T-helper 17 cell (primary cell): ENCODE results near the gene ZNF735. TPM values are rescaled to one million over a fixed set of nuclear protein-coding genes. Genes with fewer than 3 reads are reported as not detected.
"Not testable (repeated sequence)": the region's sequence is repeated elsewhere in the genome, so short reads cannot be mapped to it uniquely, and the experiment has no call there.

Source experiments
- ATAC-seq: fragments of 150-1000 bp; cut with Tn5 transposase; 2 replicates; pipeline ENCODE4 v1.10.0; 2021; ENCODE audit warnings: mild to moderate bottlenecking, moderate library complexity
- DNase-seq, 3 donors: peaks; one replicate each; pipeline versions ENCODE4 v3.0.0 to v3.0.0-alpha.2; 2020 to 2021
- H3K9me3 ChIP-seq: one replicate; pipeline ENCODE4 v1.7.0; 2013; ENCODE audit warnings: low read length, mild to moderate bottlenecking; ENCODE audit not compliant: control insufficient read depth, poor library complexity, severe bottlenecking
- H3K27ac Mint-ChIP-seq: one replicate; pipeline ENCODE4 v1.8.0; 2022; ENCODE audit warnings: mild to moderate bottlenecking, moderate library complexity, mixed read lengths
- H3K27me3 Mint-ChIP-seq: one replicate; pipeline ENCODE4 v1.8.0; 2022; ENCODE audit warnings: mixed read lengths
- H3K36me3 Mint-ChIP-seq: one replicate; pipeline ENCODE4 v1.8.0; 2022; ENCODE audit warnings: low read depth, mixed read lengths
- H3K4me1 Mint-ChIP-seq: one replicate; pipeline ENCODE4 v1.8.0; 2022; ENCODE audit warnings: mild to moderate bottlenecking, mixed read lengths
- H3K4me3 Mint-ChIP-seq: one replicate; pipeline ENCODE4 v1.8.0; 2022; ENCODE audit warnings: mild to moderate bottlenecking, moderate library complexity, mixed read lengths
- total RNA-seq, 4 donors: library from RNA in 2 of 4; stranded (reverse) in 2 of 4; gene quantifications; one replicate each; pipeline ENCODE4 v1.2.3 and lab custom pipeline; 2022 to 2026

ZNF735 gene
- total RNA-seq, 2 donors from 2014 or later: not detected

DNA sequence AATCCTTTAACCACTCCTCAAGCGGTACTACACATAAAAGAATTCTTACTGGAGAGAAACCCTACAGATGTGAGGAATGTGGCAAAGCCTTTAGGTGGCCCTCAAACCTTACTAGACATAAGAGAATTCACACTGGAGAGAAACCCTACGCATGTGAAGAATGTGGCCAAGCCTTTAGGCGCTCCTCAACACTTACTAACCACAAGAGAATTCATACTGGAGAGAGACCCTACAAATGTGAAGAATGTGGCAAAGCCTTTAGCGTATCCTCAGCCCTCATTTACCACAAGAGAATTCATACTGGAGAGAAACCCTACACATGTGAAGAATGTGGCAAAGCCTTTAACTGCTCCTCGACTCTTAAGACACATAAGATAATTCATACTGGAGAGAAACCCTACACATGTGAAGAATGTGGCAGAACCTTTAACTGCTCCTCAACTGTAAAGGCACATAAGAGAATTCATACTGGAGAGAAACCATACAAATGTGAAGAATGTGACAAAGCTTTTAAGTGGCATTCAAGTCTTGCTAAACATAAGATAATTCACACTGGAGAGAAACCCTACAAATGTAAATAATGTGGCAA, 12.8 kb downstream of the ZNF735 start:
- H3K27ac Mint-ChIP-seq, H3K27me3 Mint-ChIP-seq: not testable (repeated sequence)

DNA sequence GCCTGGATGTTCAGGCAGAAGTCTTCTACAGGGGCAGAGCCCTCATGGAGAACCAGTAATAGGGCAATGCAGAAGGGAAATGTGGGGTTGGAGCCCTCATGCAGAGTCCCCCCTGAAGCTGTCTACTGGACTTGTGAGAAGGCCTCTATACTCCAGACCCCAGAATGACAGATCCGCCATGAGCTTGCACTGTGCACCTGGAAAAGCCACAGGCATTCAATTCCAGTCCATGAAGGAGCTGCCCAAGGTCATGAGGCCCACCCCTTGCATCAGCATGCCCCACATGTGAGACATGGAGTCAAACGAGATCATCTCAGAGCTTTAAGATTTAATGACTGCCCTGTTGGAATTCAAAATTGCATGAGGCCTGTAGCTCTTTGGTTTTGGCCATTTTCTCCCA, 16.4 kb downstream of the ZNF735 start:
- no peaks in the 10 kb centered on the region for H3K4me1 Mint-ChIP-seq
- no peaks in the 10 kb centered on the region for H3K36me3 Mint-ChIP-seq
- H3K27ac Mint-ChIP-seq: no peak overlapping the region
- no peak for DNase-seq
- H3K9me3 ChIP-seq: peaks cover 3% of the 10 kb centered on the region
- no peaks in the 10 kb centered on the region for H3K27me3 Mint-ChIP-seq
- ATAC-seq: no peak
- H3K4me3 Mint-ChIP-seq: no peak overlapping the region

More for the DNA sequence above, 12.8 kb downstream of the ZNF735 start:
- H3K36me3 Mint-ChIP-seq, ATAC-seq, H3K4me3 Mint-ChIP-seq, H3K4me1 Mint-ChIP-seq, H3K9me3 ChIP-seq, DNase-seq: not testable (repeated sequence)

DNA sequence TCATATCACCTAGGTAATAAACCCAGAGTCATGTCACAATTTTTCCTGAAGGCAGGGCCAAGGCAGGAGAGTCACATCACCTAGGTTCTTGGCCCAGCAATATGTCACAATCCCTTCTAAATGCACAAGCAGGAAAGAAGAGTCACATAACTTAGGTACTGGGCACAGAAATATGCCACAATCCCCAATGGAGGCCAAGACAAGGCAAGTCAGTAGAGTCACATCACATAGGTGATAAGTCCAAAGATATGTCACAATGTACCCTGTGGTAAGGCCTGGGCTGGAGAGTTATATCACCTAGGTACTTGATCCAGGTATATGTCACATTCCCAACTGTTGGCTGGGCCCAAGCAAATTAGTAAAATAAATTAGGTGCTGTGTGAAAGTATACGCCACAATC, 21.2 kb downstream of the ZNF735 start, which contains the start of gene ZNF679:
Gene ZNF679, plus strand, starts transcription at position 301 of the 400 bp plus-strand sequence. CDS start 20,644 bp downstream, outside the sequence.
- not testable (repeated sequence) for ATAC-seq, H3K4me3 Mint-ChIP-seq, H3K27ac Mint-ChIP-seq, H3K4me1 Mint-ChIP-seq, H3K27me3 Mint-ChIP-seq, DNase-seq, H3K36me3 Mint-ChIP-seq, H3K9me3 ChIP-seq

- H3K9me3 ChIP-seq: peaks cover 9% of the 10 kb centered on the region
- DNase-seq: no peak
- Mint-ChIP-seq H3K4me1 (no peaks in the 10 kb centered on the region), H3K27me3 (no peaks in the 10 kb centered on the region), H3K4me3 (no peak overlapping the region), H3K27ac (no peak overlapping the region), H3K36me3 (peaks cover 2% of the 10 kb centered on the region)
- ATAC-seq: no peak
These were observed 59.4 kb downstream of the ZNF735 start for GRCh38 chr7:64266341-64266919.

Other genes with a start within 250 kb of the ZNF735 start
- gene ZNF722, start 208.4 kb upstream of the ZNF735 start, total RNA-seq: not detected
- under 1 TPM in 1 of 2 donors, not detected in 1; 0.17 TPM for gene ZNF727, start 161.8 kb upstream of the ZNF735 start, total RNA-seq
- gene ZNF679, start 21.3 kb downstream of the ZNF735 start, total RNA-seq: not detected
- gene ZNF736, start 106.8 kb downstream of the ZNF735 start, total RNA-seq: 10 to 100 TPM; 19.6 to 28.3 TPM